GM18517 (cell line): ENCODE results near the gene CCNT1.
A peak's percentile ranks its signal among the peaks of the same experiment; 100 is the strongest.
"Not testable (repeated sequence)": the region's sequence is repeated elsewhere in the genome, so short reads cannot be mapped to it uniquely, and the experiment has no call there.

Source experiments
- ATAC-seq: cut with Tn5 transposase; IDR thresholded peaks from one replicate; pipeline ENCODE4 v1.9.1; 2021; ENCODE audit warnings: mild to moderate bottlenecking, moderate library complexity; ENCODE audit not compliant: unreplicated experiment

Gene CCNT1

DNA sequence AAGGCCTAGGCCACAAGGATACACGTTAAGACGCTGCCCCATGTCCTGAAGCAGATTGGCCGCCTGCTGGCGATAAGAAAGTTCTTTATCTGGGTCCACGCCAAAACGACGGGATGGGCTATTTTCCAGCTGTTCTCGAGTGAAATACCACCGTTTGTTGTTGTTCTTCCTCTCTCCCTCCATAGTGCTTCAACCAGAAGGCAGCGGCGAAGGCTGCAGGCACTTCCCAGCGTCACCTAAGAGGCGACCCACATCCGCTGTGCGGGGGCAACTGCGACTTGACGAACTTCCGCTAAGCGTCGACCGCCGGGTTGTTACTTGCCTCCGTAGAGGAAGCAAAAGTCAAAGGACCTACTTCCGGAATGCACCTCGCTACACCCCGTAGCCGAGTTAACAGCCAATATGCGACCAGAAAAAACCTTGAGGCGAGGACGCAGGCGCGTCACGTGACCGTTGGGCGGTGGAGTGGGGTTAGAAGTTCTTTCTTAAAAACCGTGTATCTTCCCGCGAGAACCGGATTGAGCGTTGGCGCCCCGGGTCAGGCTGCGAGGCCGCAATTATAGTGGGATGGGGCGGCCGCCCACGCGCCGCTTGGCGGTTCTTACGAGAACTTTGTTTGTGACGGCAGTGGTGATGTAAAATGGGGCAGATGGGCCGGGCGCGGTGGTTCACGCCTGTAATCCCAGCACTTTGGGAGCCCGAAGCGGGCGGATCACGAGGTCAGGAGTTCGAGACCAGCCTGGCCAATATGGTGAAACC, at the start of gene CCNT1:
Gene CCNT1, minus strand, starts transcription at position 215 of the 759 bp plus-strand sequence. Its CDS starts 32 bp downstream, at position 183.
- ATAC-seq = peak; percentile 98

DNA sequence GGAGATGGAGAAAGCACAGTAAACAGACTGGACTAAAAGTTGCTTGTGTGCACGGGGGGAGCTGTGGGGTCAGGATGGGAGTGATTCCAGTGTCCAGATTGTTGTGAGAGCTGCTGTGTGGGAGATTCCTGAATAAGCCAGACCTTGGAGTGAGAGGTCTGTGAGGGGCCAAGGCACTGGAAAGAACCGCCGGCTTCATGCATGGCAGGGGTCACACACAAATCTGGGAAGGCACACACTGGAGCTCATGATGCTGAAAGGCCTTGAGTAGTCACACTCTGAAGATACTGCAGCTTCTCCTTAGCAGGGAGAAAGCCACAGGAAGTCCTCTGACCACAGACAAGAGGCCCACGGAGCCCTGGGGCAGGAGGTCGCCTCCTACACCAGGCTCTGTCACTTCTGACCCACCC, 49.3 kb upstream of the CCNT1 start:
- ATAC-seq = no peak

DNA sequence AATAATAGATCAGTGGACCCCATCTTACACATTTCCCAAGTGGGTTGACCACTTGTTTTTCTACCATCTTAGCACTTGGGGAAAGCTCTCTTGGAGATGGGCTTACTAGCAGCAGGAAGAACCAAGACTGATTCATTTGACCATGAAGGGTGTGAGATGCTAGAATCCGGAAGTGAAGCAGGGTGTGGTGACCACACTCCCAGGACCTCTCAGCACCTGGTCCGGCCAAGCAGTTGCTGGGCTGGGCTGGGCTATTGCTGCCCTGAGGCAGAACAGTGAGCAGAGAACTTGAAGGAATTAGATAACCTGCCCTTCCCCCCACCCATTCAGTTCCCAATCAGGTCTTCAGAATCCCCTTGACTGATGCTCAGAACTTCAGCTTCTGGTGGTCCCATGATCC, 48.0 kb upstream of the CCNT1 start:
- no peak for ATAC-seq

DNA sequence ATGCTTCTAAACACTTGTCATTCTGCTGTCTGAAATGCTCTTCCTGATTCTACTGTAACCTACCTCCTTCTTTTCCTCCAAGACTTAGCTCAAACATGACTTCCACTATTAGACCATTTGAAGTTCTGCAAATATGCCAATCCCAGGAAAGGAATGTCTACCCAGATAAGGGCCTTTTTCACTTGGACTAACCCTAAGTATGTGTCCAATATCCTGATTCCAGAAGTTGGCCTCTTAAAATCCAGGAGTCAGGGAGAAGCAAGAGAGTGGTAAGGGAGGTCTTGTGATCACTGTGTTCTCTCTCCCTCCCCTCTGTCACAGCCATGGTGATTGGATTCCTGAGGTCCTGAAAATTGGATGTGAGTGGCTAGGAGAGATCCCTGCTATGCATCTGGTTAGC, 42.2 kb upstream of the CCNT1 start:
- ATAC-seq = no peak

DNA sequence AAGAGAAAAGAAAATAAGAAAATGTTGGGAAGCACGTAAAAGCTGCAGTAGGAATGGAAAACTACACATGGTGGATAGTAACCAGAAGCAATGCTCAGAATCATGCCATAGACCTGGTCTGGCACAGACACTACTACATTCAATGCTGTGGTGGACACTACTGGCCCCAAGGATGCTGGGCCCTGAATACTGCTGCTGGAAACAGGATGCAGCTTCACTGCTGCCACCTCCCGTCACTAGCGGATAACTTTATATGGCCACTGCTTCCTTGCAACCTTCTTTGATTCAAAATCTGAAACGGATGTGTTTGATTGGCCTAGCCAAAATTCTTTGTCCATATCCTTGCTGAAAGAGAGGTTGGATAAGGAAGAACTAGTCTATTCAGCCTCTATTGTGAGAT, 41.7 kb upstream of the CCNT1 start:
- no peak for ATAC-seq

DNA sequence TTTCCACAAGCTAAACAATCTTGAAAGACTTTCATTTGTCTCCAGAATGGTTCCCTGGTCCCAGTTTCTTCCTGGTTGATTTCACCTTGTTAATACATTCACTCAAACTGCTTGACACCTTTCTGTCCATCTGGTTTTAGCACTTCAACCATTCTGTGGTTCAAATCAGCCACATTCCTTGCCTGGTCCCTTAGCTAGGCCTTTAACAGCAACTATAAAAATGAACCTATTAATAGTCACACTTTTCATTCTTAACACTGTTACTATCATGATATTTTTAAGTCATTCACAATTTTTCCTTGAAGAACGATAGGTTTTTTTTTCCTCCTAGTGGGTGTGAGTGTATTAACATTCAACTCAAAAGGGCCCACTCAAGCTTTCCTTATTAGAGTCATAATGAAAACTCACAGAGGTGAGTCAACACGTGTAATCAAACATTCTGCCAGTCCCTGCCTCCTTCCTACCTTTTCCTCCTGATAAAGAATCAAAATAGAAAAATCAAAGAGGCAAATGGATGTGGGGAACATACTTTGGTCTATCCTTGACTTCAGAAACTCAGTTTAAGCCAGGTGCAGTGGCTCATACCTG, 34.4 kb upstream of the CCNT1 start:
- ATAC-seq = no peak

DNA sequence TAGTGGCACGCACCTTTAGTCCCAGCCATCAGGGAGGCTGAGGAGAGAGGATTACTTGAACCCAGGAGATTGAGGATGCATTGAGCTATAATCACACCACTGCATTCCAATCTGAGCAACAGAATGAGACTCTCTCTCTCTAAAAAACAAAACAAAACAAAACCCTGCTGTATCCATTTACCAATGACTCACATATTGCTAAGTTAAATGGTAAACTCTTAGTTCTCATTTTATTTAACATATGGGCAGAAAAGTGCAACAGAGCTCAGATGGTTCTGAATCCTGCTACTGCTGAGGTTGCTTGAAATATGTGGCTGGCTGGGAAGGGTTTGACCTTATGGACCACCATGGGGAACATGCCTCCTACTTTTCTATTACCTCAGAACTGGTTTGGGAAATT, 33.7 kb upstream of the CCNT1 start:
- no peak for ATAC-seq

DNA sequence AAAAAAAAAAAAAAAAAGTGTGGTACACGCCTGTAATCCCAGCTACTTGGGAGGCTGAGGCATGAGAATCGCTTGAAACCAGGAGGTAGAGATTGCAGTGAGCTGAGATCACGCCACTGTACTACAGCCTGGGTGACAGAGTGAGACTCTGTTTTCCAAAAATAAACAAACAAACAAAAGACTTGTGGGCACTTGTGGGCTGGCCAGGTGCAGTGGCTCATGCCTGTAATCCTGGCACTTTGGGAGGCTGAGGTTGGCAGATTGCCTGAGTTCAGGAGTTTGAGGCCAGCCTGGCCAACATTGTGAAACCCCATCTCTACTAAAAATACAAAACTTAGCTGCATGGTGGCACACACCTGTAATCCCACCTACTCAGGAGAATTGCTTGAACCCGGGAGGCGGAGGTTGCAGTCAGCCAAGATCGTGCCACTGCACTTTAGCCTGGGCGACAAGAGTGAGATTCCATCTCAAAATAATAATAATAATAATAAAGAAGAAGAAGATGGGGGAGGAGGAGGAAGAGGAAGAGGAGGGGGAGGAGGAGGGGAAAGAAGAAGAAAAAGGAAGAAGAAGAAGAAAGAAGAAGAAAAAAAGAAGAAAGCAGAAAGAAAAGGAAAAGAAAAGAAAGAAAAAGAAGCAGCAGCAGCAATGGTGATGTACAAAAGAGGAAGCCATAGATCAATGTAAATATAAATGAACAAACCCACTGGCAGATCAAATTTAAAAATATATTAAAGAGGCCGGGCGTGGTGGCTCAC, 27.9 kb upstream of the CCNT1 start:
- no peak for ATAC-seq

DNA sequence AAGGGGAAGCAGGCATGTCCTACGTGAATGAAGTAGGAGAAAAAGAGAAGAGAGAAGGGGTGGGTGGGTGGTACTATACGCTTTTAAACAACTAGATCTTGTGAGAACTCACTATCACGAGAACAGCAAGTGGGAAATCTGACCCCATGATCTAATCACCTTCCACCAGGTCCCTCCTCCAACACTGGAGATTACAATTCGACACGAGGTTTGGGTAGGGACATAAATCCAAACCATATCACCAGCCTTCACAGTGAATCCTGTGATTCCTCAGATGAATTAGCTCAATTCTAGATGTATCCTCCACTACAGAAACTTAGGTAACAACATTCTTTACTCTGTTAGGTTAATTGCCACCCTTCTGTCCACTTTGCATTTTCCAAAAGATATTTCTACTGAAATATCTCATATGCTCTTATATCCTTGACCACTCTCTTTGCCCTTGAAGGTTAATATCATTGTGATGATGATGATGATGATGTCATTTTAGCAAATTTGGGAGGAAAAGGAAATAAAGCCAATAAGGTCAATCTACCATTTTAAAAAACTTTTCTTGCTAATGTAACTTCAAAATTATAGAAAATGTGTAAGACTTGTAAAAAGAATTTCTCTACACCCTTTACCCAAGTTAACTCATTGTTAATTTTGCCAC, 23.2 kb upstream of the CCNT1 start:
- no peak for ATAC-seq

DNA sequence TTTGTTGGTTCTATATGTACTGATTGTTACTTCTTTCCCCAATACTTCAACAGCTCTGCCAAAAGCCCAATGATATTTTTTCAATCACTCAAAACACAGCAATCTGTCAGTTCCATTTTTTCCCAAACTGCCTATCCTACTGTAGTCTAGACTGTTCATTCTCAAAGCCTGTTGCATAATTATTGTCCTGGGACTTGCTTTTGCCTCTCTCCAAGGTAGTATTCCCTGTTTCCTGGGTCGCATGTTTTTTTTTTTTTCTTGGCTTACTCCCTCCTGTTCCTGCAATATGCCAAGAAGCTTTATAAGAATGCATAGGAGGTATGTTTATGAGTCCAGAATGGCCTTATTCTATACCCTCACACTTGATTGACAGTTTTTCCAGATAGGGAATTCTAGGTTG, 19.9 kb upstream of the CCNT1 start:
- no peak for ATAC-seq

DNA sequence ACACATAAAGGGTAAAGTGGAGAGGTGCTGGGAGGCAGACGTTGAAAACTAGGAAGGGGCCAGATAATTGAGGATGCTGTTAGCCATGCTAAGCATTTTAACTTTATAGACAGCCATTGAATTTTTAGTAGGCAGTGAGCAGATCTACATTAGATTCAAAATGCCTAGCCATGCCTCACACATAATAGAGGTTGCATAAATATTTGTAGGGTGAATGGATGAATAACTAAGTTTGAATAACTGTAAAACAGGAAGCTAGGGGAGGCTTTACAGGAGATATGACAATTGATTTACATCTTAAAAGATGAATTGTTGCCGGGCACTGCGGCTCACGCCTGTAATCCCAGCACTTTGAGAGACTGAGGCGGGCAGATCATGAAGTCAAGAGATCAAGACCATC, 12.3 kb upstream of the CCNT1 start:
- ATAC-seq = no peak

DNA sequence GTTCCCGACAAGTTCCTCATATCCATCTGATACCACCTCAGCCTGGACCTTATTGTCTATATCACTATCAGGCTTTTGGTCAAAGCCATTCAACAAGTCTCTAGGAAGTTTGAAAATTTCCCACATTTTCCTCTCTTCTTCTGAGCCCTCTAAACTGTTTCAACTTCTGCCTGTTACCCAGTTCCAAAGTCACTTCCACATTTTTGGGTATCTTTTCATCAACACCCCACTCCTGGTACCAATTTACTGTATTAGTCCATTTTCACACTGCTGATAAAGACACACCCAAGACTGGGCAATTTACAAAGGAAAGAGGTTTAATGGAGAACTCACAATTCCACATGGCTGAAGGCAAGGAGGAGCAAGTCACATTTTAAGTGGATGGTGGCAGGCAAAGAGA, 4.2 kb upstream of the CCNT1 start:
- ATAC-seq = not testable (repeated sequence)

DNA sequence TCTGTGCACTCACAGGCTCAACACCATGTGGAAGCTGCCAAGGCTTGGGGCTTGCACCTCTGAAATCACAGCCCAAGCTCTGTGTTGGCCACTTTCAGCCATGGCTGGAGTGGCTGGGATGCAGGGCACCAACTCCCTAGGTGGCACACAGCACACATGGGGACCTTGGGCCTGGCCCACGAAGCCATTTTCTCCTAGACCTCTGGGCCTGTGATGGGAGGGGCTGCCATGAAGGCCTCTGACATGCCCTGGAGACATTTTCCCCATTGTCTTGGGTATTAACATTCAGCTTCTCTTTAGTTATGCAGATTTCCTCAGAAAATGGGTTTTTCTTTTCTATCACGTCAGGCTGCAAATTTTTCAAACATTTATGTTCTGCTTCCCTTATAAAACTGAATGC, 3.7 kb upstream of the CCNT1 start:
- not testable (repeated sequence) for ATAC-seq

DNA sequence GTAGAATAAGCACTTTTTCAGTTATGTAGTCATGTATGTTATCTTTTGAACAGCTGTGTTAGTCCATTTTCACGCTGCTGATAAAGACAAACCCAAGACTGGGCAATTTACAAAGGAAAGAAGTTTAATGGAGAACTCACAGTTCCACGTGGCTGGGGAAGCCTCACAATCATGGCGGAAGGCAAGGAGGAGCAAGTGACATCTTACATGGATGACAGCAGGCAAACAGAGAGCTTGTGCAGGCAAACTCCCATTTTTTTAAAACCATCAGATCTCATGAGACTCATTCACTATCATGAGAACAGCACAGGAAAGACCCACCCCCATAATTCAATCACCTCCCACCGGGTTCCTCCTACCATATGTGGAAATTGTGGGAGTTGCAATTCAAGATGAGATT, 2.5 kb upstream of the CCNT1 start:
- ATAC-seq = not testable (repeated sequence)

DNA sequence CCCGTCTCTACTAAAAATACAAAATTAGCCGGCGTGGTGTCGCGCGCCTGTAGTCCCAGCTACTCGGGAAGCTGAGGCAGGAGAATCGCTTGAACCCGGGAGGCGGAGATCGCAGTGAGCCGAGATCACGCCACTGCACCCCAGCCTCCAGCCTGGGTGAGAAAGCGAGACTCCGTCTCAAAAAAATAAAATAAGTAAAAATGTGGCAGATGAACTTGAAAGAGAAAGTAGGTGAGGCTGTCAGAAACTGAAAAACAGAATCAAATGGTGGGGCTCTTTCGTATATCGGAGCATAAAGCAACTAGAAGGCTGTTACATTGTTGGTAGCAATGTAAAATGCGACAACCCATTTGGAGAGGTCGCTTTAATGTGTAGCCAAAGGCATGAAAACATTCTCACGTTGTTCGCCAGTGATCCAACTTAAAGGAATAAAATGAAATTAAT, 767 bp upstream of the CCNT1 start:
- ATAC-seq = peak; percentile 7

DNA sequence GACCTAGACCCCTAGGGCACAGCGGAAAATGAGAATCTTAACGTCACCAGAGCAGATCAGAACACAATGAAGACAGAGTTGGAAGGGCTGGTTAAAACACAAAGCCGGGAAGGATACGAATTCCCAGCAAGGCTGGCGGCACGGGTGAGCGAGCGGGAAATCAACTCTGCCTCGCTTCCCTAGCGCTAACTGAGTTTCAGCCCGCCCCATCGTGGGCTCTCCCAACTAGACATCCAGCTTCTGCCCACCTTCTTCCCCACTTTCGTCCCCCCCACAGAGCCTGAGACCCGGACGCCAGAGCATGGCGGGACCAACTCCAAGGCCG, 377 bp downstream of the CCNT1 start:
- ATAC-seq = no peak

DNA sequence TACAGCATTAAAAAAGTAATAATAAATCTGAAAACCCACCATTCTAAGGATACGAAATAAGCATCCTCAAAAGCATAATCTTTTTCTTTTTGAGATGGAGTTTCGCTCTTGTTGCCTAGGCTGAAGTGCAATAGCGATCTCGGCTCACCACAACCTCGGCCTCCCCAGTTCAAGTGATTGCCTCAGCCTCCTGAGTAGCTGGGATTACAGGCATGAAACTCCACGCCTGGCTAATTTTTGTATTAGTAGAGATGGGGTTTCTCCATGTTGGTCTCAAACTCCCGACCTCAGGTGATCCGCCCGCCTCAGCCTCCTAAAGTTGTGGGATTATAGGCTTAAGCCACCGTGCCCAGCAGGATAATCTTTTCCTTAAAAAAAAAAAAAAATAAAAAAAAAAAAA, 4.3 kb downstream of the CCNT1 start:
- no peak for ATAC-seq

DNA sequence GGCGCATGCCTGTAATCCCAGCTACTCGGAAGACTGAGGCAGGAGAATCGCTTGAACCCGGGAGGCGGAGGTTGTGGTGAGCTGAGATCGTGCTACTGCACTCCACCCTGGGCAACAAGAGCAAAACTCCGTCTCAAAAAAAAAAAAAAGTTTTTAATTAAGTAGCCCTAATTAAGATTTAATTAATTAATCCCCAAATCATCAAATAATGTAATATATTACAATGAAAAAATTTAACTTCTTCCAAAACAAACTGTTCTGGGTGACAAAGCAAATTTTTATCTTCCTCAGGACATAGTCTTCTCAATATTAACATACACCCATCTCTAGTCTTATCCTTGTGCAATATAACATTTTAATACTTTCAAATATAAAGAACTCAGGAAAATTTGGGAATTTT, 17.7 kb downstream of the CCNT1 start:
- ATAC-seq = not testable (repeated sequence)

DNA sequence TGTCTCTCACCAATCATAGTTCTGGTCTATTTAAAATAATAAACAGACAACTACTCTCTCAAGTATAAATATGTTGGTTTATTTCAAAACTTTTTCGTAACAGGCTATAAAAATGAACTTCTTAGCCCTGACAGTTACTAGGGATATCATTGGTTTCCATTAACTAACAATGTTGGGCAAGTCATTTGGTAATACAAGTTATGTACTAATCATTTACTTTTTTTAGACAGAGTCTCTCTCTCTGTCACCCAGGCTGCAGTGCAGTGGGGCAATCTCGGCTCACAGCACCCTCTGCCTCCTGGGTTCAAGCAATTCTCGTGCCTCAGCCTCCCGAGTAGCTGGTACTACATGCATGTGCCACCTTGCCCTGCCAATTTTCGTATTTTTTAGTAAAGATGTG, 19.9 kb downstream of the CCNT1 start:
- no peak for ATAC-seq

DNA sequence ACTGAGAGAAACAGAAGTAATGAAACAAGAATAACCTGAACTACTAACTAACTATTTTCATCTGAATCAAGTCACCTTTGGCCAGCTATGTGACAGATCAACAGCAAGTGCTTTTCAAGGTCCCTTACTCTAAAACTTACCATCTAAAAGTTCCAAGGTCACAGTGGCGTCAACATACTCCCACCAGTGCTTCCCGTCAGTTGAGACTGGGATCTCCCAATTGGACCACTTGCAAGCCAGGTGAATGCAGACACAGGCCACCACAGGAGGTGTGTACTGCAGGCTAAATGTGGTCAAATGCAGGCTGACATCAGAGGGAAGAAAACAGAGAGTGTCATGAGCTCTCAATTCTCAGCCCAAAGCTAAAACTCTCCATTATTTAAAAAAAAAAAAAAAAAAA, 20.6 kb downstream of the CCNT1 start:
- no peak for ATAC-seq

DNA sequence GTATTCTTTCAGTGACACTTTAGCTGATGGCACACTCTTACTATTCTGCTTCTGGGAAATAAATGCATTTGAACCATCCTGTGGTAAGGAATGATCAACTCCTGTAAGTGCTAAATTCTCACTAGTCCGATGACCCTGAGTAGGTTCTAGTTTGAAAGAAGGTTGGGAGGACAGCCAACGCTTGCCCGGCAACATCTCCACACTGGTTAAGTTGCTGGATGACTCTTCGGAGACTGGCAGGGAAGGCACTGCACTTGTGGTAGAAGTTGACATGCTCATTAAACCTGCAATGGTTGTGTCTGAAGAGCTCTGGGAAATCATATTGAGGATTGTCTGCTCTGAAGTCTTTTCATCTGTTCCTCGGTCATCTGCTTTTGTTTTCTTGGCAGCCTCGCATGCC, 22.5 kb downstream of the CCNT1 start:
- ATAC-seq = no peak

DNA sequence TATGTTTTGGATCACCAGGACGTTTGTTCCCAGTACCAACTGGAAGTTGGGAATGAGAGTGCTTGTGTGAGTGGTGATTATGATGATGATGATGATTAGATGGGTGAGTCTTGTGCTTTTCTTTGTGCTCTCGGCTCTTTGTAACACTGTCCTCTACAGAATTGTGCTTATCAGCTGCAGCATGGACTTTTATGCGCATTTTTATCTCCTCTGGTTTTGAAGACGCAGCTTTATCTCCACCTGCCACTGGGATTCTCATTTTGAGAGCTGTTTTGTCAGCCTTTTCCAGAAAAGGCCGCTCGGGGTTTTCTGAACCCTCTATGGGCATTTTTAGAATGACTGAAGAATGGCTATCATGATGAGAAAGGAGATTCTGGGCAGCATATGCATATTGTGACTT, 22.9 kb downstream of the CCNT1 start:
- ATAC-seq = no peak
